Activated CD4-positive, alpha-beta T cell treated with anti-CD3 and anti-CD28 coated beads for 1 hour (primary cell): ENCODE measurements around the gene OR1C1.
"Not testable (repeated sequence)": the region's sequence is repeated elsewhere in the genome, so short reads cannot be mapped to it uniquely, and the experiment has no call there.

ENCODE experiments used
- DNase-seq: peaks from one replicate; pipeline ENCODE4 v3.0.0-alpha.2; 2020

Gene OR1C1, protein sequence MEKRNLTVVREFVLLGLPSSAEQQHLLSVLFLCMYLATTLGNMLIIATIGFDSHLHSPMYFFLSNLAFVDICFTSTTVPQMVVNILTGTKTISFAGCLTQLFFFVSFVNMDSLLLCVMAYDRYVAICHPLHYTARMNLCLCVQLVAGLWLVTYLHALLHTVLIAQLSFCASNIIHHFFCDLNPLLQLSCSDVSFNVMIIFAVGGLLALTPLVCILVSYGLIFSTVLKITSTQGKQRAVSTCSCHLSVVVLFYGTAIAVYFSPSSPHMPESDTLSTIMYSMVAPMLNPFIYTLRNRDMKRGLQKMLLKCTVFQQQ

DNA sequence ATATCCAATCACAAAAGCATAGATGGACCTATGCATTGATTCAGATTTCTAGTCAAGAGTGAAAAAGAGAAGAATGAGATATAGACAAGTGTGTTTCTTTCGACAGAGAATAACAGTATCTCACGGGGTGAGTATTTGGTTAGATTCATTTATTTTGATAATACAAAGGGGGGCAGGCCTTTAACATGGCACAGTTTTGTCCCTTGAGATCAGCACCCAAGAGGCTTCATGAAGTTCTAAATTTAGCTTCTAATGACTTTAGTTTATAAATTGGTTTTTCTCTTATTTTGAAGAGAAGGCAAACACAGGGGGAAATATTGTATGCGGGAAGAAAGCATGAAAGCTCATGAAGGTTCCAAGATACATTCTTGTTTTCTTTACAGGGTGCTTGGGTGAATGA, at the start of gene OR1C1:
Gene OR1C1 (minus strand): TSS at position 101 of the 400 bp plus-strand sequence. CDS start 2,150 bp downstream, outside the sequence.
- DNase-seq = no peak

DNA sequence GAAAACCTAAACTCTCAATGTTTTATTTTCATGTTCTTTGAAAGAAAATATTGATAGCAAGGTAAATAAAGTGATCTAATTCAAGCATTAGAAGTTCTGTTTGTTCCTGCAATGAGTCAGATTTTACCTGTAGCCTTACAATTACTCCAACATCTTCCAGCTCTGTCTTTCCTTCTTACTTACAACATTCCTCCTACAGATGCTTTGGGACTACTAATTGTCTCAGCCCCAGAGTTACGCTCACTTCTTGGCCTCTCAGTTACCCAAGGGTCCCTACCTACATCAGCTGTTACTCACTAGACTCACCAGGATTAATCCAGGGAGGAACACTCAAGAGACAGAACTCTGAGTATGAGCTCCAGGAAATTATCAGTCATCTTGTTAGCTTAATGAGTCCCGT, 37.2 kb upstream of the OR1C1 start:
- no peak for DNase-seq

DNA sequence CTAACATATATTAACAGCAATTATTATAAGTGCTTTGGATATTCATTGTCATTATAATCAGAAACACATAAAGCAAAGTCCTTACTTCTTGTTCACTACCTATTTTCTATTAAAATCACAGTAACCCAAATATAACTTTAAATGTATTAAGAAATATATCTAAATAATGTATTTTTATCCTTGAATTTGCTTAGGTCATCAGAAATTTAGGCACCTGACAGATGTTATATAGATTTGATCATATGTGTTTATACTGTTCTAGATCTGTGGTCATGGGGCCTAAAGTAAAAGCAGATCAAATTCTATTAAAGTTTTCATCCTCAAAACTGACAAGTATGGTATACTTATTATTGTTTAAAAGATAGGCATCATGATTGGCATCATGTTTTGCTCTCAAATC, 9.2 kb upstream of the OR1C1 start:
- DNase-seq = no peak

DNA sequence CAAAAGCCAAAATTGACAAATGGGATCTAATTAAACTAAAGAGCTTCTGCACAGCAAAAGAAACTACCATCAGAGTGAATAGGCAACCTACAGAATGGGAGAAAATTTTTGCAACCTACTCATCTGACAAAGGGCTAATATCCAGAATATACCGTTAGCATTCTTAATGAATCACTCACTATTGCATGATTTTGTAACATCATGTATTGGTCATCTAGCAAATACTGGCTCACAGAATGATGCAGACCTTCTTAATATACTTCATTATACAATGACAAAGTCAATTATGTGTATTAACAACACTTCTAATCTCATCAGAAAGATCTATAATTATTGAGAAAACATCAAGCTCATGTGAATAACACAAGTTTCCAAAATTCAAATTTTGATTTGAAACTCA, 6.0 kb downstream of the OR1C1 start:
- not testable (repeated sequence) for DNase-seq

DNA sequence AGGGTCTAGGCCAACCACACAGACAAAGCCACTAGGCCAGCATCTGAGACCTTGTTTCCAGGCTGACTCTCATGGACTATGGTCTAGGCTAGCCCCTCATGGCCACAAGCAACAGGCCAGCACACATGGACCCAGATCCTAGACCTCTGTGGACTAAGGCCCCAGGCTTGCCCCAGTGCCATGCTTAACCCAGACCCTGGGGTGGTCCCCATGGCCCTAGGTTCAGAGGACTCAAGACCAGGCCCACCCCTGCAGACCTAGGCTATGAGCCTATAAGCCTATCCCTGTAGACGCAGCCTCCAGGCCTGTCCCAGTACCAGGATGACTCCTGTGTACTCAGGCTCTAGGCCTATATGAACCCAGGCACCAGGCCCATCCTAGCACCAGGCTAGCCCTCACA, 10.5 kb downstream of the OR1C1 start:
- no peak for DNase-seq

DNA sequence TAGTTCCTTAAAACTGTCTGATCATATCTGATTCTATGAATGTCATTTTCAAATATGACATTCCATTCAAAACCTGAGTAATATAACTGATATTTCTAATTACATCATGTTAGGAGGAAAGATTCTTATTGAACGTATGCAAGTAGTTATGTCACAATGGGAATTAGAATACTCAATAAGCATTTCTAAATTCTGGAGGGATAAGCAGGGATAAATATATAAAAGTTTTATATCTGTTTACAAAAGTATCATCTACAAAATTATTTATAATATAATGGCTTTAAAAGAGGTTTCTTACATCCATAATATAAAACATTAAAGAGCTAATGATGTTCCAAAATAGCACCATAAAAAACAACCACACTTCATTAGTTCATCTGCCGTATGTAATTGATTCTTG, 12.3 kb downstream of the OR1C1 start, which contains the start of gene OR14A2:
Gene OR14A2 (minus strand): TSS at position 101 of the 400 bp plus-strand sequence.
- DNase-seq = no peak

DNA sequence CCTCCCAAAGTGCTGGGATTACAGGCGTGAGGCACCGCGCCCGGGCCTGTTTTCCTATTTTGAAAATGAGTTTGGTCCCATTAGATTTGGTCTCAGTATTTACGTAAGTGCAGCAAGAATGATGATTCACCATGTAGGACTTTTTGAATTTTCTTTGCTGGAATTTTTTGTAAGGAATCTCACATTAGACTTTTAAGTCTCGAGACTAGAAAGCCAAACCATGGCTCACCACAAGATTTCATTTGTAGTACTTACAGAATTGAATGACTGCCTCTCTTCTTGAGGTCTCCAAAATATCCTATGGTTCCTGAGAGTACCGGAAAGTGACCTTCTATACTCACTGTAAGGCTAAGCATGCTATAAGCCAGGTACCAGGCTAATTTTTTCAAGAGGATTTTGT, 12.7 kb downstream of the OR1C1 start:
- DNase-seq = no peak

DNA sequence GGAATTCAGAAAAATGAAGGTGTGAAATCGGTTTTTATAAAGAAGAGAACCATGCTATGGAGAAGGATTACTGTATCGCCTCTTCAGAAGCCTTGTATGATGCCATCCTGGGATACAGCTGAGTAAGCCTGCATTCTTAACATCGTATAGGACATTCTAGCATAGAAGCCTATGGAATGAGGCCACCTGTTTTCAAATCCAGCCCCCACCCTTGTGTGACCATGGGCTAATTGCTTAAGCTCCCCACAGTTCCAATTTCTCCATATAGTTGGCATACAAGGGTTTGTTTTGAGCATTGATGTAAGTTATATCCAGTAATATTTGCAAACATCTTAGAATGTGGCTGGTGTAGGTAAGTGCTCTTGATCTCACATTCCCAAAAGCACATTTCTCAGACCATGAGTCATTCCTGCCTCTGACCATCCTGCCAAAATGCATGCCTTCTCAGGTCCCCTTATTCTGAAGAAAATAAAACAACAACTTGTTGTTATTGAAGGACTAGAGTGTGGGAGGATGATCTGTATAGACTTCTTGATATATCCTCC, 13.9 kb downstream of the OR1C1 start:
- no peak for DNase-seq

DNA sequence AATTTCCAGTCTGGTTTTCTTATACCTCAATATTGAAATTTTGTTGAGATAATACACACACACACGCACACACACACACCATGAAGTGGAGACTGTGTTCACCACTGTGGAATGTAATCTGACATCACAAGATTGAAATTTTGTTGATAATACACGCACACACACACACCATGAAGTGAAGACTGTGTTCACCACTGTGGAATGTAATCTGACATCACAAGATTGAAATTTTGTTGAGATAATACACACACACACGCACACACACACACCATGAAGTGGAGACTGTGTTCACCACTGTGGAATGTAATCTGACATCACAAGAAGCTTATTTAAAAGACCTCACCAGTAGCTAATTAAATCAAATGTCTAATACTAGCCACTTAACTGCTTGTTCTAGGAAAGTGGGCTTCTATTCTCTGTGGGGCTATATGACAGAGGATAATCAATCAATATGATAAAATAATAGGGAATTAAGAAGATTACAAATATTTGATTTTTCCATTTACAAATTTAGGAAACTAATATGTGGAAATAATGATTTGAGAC, 18.1 kb downstream of the OR1C1 start:
- not testable (repeated sequence) for DNase-seq

DNA sequence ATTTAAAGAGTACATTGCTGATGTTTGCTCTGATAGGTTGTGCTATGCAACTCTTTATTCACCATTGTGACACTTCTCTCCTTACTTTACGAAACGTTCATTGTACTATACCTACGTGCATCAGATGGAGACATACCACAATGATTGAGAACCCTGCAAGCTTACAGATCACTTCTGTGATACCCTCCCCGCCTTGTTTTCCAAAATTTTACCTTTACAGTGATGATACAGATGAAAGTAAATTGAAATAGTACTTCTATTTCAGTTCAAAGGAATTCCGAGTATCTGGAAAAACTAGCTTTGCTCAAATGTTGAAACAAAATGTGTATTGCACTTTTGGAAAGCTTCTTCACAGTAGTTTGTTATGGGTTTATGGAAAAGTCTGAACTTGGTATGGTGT, 18.6 kb downstream of the OR1C1 start:
- no peak for DNase-seq

DNA sequence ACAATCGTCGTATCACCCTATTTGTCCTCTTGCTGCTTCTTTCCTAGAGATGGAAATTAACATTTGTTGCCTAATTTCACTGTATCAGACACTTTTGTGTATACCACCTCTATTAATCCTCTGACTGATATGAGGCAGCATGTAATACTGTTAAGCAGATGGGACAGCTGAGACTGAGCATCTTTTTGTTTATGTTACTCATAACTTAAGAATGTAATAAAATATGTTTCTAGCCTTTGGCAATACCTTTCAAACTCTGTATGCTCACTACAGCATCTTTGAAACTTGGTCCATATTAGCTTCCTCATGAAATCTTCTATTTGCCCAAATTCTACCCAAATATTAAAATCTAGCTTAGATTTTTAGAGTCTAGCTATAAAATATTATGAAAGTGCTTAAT, 19.6 kb downstream of the OR1C1 start:
- DNase-seq = no peak

DNA sequence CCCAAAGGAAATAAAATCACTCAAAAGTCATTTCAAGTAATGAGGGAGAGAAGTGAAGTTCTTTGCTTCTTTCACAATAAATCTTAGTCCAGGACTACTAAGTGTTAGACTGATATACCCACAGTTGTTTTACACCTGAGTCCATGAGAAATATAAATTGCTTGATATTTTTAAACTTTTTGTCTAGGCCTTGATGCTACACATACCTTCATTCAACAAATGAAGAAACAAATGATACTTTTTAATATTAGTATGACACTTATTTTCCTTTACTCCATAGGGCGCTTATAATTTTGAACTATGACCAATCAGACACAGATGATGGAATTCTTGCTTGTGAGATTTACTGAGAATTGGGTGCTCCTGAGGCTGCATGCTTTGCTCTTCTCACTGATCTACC, 22.0 kb downstream of the OR1C1 start, which contains the start of gene OR14K1:
Gene OR14K1 (plus strand): TSS at position 301 of the 400 bp plus-strand sequence. CDS start 0 bp downstream, at position 301.
- no peak for DNase-seq

DNA sequence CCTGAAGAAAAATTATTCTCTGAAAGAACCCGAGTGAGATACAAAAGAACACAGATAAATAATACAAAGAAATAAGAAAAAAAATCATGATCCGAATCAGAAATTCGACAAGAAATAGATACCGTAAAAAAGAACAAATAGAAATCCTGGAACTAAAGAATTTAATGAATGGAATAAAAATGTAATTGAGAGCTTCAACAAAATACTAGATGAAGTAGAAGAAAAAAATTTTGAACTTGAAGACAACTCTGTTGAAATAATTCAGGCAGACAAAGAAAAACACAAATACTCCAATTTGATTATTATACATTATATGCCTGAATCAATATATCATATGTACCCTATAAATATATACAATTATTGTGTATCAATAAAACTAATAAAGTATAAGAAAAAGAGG, 39.1 kb downstream of the OR1C1 start:
- DNase-seq = no peak

DNA sequence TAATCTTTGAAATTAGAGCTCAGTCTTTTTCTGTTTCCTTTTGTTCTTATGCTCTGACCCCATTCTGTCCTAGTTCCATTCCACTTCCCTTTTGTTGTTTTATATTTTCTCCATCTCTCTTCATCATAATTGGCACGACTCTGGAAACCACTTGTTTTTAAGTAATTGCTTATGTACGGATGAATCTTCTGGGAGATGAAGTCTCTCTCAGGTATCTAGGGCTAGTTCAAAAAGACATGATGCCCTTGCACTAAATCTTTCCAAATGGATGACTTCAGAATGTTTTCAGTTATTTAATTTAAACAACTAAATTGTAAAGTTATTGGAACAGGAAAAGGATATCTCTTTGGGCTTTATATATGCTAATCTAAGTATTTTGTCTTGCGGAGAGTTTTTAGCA, 43.8 kb downstream of the OR1C1 start, which contains the start of gene OR6F1:
Gene OR6F1 (minus strand): TSS at position 101 of the 400 bp plus-strand sequence. CDS start 3,891 bp downstream, outside the sequence.
- DNase-seq = no peak

DNA sequence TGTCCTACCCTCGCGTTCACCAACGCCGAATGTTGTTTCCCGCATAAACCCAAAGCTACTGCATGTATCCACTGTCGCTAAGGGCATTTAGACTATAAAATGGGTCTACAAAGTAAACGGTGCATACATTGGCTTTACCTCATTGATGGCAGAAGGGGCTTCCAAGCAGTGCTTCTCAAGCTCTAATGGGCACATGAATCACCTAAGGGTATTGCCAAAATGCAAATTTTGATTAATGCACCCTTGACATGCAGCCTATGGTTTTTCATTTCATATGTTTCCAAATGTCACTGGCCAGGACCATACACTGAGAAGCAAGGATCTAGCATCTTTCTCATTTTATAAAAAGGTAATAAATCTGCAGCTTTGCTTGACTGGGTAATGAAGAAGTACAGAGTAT, 46.6 kb downstream of the OR1C1 start:
- no peak for DNase-seq

DNA sequence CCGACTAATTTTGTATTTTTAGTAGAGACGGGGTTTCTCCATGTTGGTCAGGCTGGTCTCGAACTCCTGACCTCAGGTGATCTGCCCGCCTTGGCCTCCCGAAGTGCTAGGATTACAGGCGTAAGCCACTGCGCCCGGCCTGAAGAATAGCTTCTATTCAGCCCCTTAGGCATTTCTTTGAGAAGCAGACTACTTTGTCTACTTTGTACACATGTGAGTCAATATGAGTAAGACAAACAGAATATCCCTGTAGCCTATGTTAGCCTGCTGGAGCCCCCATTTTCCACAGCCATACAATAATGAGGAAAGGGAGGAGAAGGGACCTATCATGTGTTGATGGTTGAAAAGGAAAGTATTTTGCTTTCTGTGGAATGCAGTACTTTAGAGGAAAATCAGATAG, 49.7 kb downstream of the OR1C1 start:
- DNase-seq = not testable (repeated sequence)
